Aorta (tissue), 5 donors: ENCODE measurements around the gene IFIT3. TPM values are rescaled to one million over a fixed set of nuclear protein-coding genes. Genes with fewer than 3 reads are reported as not detected.

ENCODE experiments used
- ATAC-seq: fragments of 200-7000 bp; cut with Tn5 transposase; one replicate; pipeline ENCODE4 v1.9.1; 2022; ENCODE audit warnings: moderate library complexity; ENCODE audit not compliant: low FRiP score
- DNase-seq, 2 donors: peaks; one replicate each; pipeline ENCODE4 v3.0.0-alpha.2; 2020
- H3K27ac ChIP-seq, 2 donors: one replicate each; pipeline ENCODE4 v1.5.1; 2013; ENCODE audit warnings: low read length in 2 of 2, mild to moderate bottlenecking in 2 of 2, moderate library complexity in 2 of 2, control low read depth in 1 of 2, inconsistent platforms in 1 of 2, low read depth in 1 of 2
- H3K27me3 ChIP-seq, 2 donors: one replicate each; pipeline ENCODE4 v1.6.1; 2013; ENCODE audit warnings: control low read depth in 1 of 2, low read length in 1 of 2, mild to moderate bottlenecking in 1 of 2, moderate library complexity in 1 of 2; ENCODE audit not compliant: insufficient read depth in 2 of 2, control insufficient read depth in 1 of 2
- H3K36me3 ChIP-seq, 2 donors: one replicate each; pipeline ENCODE4 v1.6.1; 2013; ENCODE audit warnings: control low read depth in 1 of 2, low read length in 1 of 2, mild to moderate bottlenecking in 1 of 2; ENCODE audit not compliant: insufficient read depth in 2 of 2, control insufficient read depth in 1 of 2
- H3K4me1 ChIP-seq, 2 donors: one replicate each; pipeline ENCODE4 v1.6.1; 2013; ENCODE audit warnings: low read length in 2 of 2, control low read depth in 1 of 2, mild to moderate bottlenecking in 1 of 2, moderate library complexity in 1 of 2; ENCODE audit not compliant: insufficient read depth in 2 of 2, control insufficient read depth in 1 of 2
- H3K4me3 ChIP-seq, 2 donors: one replicate each; pipeline ENCODE4 v1.5.1; 2013; ENCODE audit warnings: low read length in 2 of 2, control low read depth in 1 of 2, mild to moderate bottlenecking in 1 of 2
- H3K9me3 ChIP-seq: one replicate; pipeline ENCODE4 v1.6.1; 2013; ENCODE audit warnings: mild to moderate bottlenecking, low read length; ENCODE audit not compliant: control insufficient read depth
- WGBS, 2 donors: extraction: QIAGEN DNeasy Blood & Tissue Kit; methylation state at CpG; one replicate each; pipeline ENCODE4 v1.1.7; 2013; 5-methylcytosine and 5-hydroxymethylcytosine counted together
- intact Hi-C, 2 donors: fragments of 100-400 bp; cut with DNase I; formaldehyde crosslinking; loops; one replicate each; pipeline versions ENCODE4 v1.14.2 to v1.15.0; 2022
- polyA plus RNA-seq, 2 donors: library from polyadenylated mRNA; stranded (reverse); fragments of 200-250 nt; gene quantifications; one replicate each; pipeline ENCODE4 v1.2.3, GENCODE V29; 2013
- total RNA-seq, 2 donors: library from RNA; stranded (reverse); fragmentation: NEBNext Ultra II Directional; extraction: Animal tissue kit (Norgen Biotek cat#: 25700); gene quantifications; one replicate each; pipeline ENCODE4 v1.2.1, GENCODE V29; 2021
- donor health status: healthy with polysubstance abuse.
- donor health status: Bipolar disorder and iron deficiency.
- donor health status: DM: no; HTN: no; CAD: no.
- donor health status: DM: no; HTN: no; CAD: no.
- donor health status: DM: yes; HTN: yes; CAD: no.

The IFIT3 gene
- total and polyA plus RNA-seq, 4 donors: 14.2 to 19.0 (median 15.4) TPM

DNA sequence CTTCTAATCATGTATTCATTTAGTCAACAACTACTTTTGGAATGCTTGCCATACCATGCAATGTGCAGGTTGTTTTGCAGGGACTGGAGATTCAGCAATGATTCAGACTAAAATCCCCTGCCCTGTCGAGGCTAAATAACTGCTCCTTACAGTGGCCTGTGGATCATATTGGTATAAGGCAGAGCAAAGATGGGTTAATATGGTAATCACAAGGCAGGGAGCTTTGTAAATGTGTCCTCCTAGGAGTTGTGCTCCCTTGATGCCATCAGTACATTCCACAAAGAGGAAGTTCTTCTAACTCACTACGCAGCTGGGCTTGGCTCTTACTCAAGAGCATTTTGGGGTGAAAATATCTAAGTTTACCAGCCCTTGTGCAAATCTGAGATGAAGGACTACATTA, 26.6 kb upstream of the IFIT3 start:
- ATAC-seq: peak; percentile 55
- Histone ChIP-seq H3K27me3 (no peaks in the 10 kb centered on the region), H3K36me3 (no peaks in the 10 kb centered on the region), H3K9me3 (no peaks in the 10 kb centered on the region), H3K4me1 (peaks cover 1 to 3% of the 10 kb centered on the region in 2 donors), H3K27ac (peak overlapping the region; percentile 84 to 96), H3K4me3 (peak overlapping the region; percentile 89 to 92)
- intact Hi-C loops: no loop called here
- peak in 1 of 2 donors; percentile 48 for DNase-seq
- WGBS, 2 donors: 0 to 3% methylated on average over 2 of the region's 2 CpGs

DNA sequence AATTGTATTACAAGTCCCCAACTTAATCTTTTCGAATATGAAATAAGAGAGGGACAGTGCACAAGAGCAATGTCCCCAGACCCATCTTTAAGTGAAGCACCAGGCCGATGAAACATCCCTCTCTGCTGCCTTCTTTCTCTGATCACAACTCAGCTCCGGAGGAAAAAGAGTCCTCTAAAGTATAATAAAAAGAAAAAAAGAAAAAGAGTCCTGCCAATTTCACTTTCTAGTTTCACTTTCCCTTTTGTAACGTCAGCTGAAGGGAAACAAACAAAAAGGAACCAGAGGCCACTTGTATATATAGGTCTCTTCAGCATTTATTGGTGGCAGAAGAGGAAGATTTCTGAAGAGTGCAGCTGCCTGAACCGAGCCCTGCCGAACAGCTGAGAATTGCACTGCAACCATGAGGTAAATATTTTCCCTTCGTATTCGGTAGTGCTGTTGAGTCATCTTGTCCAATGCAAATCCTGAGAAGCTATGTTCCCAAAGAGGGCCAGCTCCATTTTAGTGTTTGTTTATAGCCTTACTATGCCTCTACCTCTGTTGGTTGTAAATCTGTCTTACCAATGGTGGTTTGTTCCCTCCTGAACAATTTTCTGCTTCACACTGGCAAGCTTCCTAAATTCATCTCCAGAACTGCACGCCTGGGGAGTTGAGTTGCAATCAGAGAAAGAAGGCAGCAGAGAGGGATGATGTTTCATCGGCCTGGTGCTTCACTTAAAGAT, 25.9 kb upstream of the IFIT3 start, which contains the start of gene IFIT2:
Gene IFIT2 (plus strand): TSS at position 326 of the 725 bp plus-strand sequence. CDS start 78 bp downstream, at position 404.
- peak in 1 of 2 donors; percentile 55 for DNase-seq
- H3K36me3 ChIP-seq: no peaks in the 10 kb centered on the region
- 0% methylated on average over 10 of the region's 10 CpGs for WGBS, 2 donors
- H3K27me3 ChIP-seq: no peaks in the 10 kb centered on the region
- intact Hi-C loops: no loop called here
- ATAC-seq: peak; percentile 76
- peak within 1 kb of the TSS; percentile 89 to 92 for H3K4me3 ChIP-seq
- H3K4me1 ChIP-seq: peaks cover 3% of the 10 kb centered on the region in 2 donors
- peak within 1 kb of the TSS; percentile 84 to 96 for H3K27ac ChIP-seq
- H3K9me3 ChIP-seq: no peaks in the 10 kb centered on the region

DNA sequence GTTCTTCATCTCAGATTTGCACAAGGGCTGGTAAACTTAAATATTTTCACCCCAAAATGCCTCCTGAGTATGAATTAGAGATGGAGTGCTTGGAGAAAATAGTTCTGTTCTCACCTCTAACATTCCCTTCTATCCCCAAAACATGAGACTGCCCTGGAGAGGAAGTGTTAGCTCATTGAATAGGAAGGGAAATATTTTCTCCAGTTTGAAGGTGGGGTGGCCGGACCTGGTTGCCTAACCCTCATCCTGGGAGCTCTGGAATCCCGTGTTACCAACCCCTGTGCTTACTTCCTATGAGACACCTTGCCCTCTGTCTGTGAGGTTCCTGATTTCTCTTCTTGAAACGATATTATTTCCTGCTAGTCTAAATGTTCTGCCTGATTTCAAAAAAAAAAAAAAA, 25.2 kb upstream of the IFIT3 start:
- Histone ChIP-seq H3K27me3 (no peaks in the 10 kb centered on the region), H3K9me3 (no peaks in the 10 kb centered on the region), H3K36me3 (no peaks in the 10 kb centered on the region), H3K4me3 (peak overlapping the region; percentile 72 to 89), H3K4me1 (peaks cover 3 to 6% of the 10 kb centered on the region in 2 donors), H3K27ac (peak overlapping the region in 1 of 2 donors; percentile 67)
- intact Hi-C loops: no loop called here
- DNase-seq (no peak), ATAC-seq (no peak)
- 14% methylated on average over 3 of the region's 3 CpGs for WGBS, 2 donors

DNA sequence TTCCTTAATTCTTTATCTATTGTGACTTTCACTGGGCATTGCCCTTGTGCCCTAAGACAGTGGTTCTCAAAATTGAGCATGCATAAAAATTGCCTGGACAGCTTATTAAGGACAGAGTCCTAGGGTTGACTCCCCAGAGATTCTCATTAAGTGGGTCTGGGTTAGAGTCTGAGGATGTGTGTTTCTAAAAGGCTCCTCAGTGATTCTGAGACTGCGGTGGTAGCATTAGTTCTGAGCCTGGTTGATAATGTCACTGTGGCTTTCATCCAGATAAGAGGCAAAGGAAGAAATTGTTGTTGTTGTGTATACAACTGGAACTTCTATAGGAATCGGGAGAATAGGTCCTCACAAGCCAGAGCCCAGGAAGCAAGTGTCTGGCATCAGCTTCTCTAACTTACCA, 24.6 kb upstream of the IFIT3 start:
- peaks cover 3 to 6% of the 10 kb centered on the region in 2 donors for H3K4me1 ChIP-seq
- no peaks in the 10 kb centered on the region for H3K27me3 ChIP-seq
- peak overlapping the region in 1 of 2 donors; percentile 72 for H3K4me3 ChIP-seq
- 45% methylated on average over 2 of the region's 2 CpGs for WGBS, 2 donors
- H3K36me3 ChIP-seq: no peaks in the 10 kb centered on the region
- DNase-seq (no peak), ATAC-seq (no peak)
- no peaks in the 10 kb centered on the region for H3K9me3 ChIP-seq
- no peak overlapping the region for H3K27ac ChIP-seq
- intact Hi-C loops: no loop called here

DNA sequence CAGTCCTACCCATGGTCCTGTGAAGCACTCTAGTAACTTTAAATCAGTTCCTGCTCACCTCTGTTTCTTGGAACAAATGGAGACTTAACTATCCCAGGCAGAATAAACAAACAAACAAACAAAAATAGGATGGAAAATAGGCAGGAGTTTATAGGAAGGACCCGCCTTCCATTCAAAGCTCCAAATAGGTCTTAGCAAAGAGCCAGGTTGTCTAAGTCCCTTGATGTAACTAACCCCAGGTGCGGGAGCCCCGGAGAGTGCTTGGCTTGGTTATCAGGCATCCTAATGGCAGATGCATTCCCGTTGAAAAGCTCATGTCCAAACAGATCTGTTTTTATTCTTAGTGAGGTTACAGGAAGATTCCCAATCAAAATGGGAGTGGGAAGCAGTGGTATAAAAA, 23.8 kb upstream of the IFIT3 start:
- H3K4me3 ChIP-seq: no peak overlapping the region
- no peak for ATAC-seq
- WGBS, 2 donors: 89 to 94% methylated on average over 4 of the region's 4 CpGs

DNA sequence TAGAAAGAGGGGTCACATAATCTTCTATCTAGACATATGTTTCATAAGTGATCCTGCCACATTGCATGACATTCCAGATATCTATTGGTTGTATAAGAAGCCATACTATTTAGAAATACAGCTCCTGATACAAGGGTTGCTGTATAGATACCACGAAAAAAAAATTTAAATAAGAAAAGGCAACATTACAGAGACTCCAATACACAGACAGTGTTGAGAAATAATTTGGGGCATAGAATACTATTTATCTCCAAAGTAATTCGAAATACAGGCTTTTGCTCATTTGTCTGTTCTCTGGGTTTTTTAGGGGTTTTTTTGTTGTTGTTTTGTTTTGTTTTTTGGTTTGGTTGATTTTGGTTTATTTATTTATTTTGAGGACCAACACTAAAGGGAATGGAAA, 23.4 kb upstream of the IFIT3 start:
- no peak for ATAC-seq

More for the DNA sequence above, 23.8 kb upstream of the IFIT3 start:
- intact Hi-C loops: no loop called here
- peaks cover 3 to 6% of the 10 kb centered on the region in 2 donors for H3K4me1 ChIP-seq
- H3K9me3 ChIP-seq: no peaks in the 10 kb centered on the region
- DNase-seq: no peak
- no peak overlapping the region for H3K27ac ChIP-seq
- H3K27me3 ChIP-seq: no peaks in the 10 kb centered on the region
- no peaks in the 10 kb centered on the region for H3K36me3 ChIP-seq

DNA sequence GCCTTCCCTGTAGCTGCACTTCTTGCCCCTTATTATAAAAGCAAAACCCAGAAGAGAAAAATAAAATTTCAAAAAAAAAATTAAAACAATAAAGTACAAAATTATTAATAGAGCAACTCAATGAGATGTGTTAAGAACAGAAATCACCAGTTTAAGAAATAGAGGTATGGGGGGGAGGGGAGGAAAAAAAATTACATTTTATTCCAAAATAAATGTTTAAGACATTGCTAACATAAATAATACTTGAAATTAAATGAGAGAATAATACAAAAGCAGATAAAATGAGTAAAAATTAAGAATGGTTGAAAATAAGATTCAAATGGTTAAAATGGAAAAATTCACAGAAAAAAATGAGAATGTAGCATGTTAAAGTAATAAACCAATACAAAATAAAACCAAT, 22.9 kb upstream of the IFIT3 start:
- H3K9me3 ChIP-seq: no peaks in the 10 kb centered on the region
- no peak overlapping the region for H3K27ac ChIP-seq
- DNase-seq: no peak
- intact Hi-C loops: no loop called here
- H3K4me1 ChIP-seq: peaks cover 3 to 6% of the 10 kb centered on the region in 2 donors
- H3K4me3 ChIP-seq: no peak overlapping the region
- H3K27me3 ChIP-seq: no peaks in the 10 kb centered on the region
- ATAC-seq: no peak
- no peaks in the 10 kb centered on the region for H3K36me3 ChIP-seq

More for the DNA sequence above, 23.4 kb upstream of the IFIT3 start:
- H3K36me3 ChIP-seq: no peaks in the 10 kb centered on the region
- no peaks in the 10 kb centered on the region for H3K27me3 ChIP-seq
- H3K4me1 ChIP-seq: peaks cover 3 to 6% of the 10 kb centered on the region in 2 donors
- intact Hi-C loops: no loop called here
- WGBS, 2 donors: 97 to 98% methylated on average over 2 of the region's 2 CpGs
- H3K4me3 ChIP-seq: no peak overlapping the region
- no peak for DNase-seq
- no peaks in the 10 kb centered on the region for H3K9me3 ChIP-seq
- no peak overlapping the region for H3K27ac ChIP-seq

DNA sequence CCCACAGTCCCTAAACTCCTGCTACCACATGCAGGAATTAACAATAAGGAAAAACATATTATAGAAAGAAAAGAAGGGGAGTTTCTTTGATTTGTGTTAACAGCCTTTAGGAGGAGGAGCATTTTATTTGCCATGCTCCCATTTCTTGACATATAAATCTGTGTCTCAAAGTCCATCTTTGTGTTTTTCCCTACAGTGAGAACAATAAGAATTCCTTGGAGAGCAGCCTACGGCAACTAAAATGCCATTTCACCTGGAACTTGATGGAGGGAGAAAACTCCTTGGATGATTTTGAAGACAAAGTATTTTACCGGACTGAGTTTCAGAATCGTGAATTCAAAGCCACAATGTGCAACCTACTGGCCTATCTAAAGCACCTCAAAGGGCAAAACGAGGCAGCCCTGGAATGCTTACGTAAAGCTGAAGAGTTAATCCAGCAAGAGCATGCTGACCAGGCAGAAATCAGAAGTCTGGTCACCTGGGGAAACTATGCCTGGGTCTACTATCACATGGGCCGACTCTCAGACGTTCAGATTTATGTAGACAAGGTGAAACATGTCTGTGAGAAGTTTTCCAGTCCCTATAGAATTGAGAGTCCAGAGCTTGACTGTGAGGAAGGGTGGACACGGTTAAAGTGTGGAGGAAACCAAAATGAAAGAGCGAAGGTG, 21.9 kb upstream of the IFIT3 start:
- no peaks in the 10 kb centered on the region for H3K9me3 ChIP-seq
- no peaks in the 10 kb centered on the region for H3K36me3 ChIP-seq
- H3K4me3 ChIP-seq: no peak overlapping the region
- H3K27me3 ChIP-seq: no peaks in the 10 kb centered on the region
- peaks cover 3 to 6% of the 10 kb centered on the region in 2 donors for H3K4me1 ChIP-seq
- WGBS, 2 donors: 86 to 91% methylated on average over 9 of the region's 9 CpGs
- ATAC-seq (no peak), DNase-seq (no peak)
- no peak overlapping the region for H3K27ac ChIP-seq
- intact Hi-C loops: no loop called here
